ENCODE data around the gene ZFHX3. TPM values are rescaled to one million over a fixed set of nuclear protein-coding genes. Genes with fewer than 3 reads are reported as not detected.
A peak's percentile ranks its signal among the peaks of the same experiment; 100 is the strongest.

Gene ZFHX3
- total RNA-seq, 1 donor from 2014 or later = 3.2 TPM

DNA sequence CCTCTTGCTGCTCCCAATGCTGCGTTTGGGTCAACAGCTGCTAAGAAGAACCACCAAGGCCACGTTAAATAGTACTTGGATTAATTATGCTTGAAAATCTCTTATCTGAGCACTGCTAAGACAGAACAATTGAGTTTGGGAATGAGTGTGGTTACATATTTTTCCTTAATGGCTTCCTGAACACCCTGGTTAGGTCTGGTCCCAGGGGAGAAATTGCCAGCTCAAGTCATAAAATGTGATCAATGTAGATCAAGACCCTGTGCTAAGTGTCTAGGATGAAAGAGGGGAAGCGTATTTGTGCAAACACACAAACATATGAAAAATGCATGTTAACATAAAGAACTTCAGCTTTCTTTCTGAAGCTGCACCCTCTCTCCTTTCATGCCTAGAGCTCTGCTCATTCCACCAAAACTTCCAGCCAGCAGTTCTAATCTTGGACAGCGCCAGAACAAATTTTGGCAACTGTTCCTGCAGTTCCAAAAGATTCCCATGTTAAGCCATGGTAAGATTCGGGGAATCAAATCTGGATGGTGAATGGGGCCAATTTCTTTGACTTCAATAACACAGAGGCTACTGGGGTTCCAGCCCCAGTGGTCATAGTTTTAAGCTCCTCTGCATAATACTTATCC lies 72.0 kb downstream of the ZFHX3 start:
- no peak for DNase-seq (ENCODE audit: low read depth, low spot score)

DNA sequence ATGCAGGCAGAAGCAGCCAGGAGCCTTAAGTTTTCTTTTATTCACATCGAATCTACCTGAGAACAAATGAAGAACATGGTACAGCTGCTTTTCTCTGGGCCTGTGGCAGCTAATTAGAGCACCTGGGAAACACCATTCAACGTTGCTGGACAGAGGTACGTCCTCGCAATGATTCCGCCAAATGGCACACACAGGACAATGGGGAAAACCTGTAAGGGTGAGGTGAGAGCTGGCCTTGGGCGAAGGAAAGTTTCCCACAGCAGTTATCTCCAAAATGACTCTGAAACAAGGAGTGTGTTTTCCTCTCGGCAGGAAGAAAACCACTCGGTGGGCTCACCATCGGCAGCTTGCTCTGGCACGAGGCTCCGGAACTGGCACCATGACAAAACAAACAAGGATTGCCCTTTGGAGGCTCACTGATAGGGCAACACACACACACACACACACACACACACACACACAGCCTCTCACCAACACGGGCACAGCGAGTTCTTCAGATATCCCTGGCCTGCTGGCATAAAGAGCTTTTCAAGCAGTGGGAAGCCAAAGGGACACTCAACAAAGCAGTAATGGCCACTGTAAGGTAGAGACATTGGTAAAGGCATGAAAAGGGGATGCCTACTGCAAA lies 73.7 kb downstream of the ZFHX3 start:
- peak; percentile 75 for DNase-seq (ENCODE audit: low read depth, low spot score)

DNA sequence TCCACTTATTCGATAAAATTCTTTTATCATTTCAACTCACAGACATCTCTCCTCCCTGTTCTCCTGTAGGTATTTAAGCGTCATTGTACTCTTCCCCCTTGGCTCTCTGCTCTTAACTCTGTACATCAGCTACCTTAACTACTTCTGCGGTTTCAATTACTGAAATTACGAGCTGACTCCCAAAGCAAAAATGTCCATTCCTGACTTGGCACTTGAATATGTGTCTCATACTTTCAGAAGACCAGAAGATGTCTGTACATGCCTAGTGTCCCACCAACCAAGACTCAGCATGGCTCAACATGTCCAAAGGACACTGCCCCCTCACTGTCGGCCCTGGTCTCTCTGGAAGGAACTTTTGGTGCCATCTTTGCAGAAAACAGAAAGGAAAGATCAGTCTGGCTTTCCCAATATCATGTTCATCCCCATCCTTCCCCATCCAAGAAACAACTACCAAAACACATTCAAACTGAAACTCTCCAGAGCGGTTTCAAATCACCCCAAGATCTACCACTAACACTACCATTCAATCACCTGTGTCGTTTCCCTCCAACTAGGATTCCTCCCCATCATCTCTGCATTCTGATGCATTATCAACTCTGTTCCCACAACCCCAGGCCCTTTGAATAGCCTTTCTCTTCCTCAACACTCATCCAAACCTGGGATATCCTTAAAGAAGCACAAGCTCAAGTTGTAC lies 74.9 kb downstream of the ZFHX3 start:
- DNase-seq (ENCODE audit: low read depth, low spot score) = no peak

DNA sequence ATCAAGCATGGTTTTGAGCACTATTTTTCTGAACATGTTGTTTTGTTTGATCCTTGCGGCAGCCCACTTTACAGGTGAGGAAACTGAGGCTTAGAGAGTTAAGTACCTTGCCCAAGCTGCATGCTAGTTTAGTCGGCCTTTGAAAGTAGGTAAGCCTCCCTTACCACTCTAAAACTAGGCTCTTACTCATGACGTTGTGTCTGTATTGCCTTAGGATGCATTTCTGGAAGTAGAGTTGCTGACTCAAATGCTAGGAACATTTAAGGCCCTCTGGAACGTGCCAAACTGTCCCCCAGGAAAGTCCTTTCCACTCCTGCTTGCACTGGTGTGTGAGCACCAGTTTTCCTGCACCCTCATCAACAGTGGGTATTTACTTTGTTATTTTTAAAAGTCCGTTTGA lies 76.6 kb downstream of the ZFHX3 start:
- DNase-seq (ENCODE audit: low read depth, low spot score) = no peak

DNA sequence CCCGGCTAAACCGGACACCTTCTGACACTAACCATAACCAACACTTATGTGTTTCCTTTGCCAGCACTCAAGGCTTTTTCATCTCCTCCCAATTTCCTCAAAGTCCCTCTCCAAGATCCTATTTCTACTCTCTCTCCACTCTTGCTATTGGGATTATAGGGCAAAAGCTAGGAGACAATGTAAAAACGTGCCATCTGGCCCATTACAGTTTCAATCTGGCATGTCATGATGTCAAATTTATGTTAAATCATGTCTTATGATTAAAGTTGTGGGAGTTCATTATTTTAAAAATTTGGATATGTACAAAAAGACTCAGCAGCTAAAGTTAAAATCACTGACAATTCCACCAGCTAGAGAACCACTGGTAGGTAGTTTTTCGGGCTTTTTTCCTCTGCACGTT lies 77.3 kb downstream of the ZFHX3 start:
- no peak for DNase-seq (ENCODE audit: low read depth, low spot score)

DNA sequence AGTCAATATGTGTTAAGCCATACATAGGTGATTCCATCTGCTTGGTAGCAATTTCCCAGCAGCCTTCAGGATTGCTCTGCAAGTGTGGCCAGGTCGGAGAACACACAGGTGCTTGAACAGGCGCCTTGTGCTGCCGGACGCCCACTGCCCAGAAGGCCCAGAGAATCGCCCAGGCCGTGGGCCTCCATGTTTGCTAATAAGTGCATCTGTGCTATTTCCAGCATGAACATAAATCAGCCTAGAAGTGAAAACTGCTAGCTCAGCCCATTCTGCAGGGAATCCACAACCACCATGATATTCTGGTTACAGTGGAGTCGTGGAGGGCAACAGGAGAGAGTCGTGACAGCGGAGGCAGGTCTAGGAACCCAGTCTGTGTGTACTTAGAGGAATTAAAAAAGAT lies 78.1 kb downstream of the ZFHX3 start:
- DNase-seq (ENCODE audit: low read depth, low spot score) = no peak

DNA sequence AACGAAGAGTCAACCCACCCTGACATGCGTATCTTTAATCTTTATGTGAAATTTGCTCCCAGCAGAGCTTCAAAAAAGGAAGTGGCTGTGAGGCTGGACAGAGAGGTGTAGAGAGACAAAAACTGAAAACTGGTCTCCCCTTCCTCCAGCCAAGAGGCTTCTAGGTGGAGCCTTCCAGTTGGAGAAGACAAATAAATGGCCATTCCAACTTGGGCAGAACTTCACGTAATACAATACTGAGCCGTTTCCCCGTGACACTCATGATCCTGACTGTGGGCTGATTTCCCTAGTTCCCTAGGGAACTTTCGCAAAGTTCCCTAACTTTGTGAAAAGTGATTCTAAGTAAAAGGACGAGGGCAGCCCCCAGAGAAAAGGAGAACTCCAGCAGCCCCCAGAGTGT lies 78.8 kb downstream of the ZFHX3 start:
- no peak for DNase-seq (ENCODE audit: low read depth, low spot score)

DNA sequence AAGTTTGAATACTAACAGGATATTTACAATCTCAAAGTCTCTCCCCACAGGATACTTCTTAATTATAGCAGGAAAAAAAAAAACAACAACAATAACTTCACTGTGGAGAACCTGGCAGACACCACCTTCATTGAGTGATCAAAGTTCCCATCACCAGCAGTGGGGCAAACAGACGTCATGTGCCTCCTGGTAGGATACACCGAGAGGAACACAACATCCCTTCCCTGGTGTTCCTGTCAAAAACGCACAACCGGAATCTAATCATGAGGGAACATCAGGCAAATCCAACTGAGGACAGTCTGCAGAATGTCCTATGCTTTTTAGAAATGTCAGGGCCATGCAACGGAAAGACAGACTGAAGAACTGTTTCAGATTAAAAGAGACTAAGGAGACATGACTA lies 80.0 kb downstream of the ZFHX3 start:
- DNase-seq (ENCODE audit: low read depth, low spot score) = no peak

DNA sequence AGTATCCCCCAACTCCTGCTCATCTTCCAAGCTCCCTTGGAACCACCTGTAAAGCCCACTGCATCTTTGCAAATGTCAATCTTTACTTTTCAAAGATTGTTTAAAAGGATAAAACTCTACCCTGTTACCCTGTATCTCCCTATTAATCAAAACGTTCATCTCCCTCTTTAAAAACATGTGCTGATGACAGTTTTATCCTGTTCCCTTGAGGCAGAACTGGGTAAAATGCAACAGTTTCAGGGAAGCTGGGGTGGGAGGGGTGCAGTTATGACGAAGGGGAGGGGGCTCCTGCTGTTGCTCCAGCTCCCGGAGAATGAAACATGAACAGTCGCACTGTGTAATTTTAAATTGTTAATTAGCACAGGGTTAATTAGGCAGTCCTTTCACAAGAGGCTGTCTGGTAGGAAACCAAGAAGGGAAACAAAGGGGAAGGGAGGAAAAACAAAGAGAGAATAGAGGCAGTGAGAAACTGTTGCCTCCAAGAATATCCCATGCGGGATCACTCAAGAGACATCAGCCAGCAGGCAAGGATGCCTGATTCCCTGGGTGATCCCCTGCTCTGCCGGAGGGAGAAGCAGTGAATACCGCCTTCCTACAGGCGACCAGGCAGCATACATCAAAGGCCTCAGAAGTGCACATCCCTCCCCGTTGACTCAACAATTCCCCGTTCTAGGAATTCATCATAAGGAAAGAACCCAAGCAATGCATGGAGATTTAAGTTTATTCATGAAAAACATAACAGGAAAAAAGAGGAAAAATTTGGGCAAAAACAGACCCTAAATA lies 84.2 kb downstream of the ZFHX3 start:
- DNase-seq (ENCODE audit: low read depth, low spot score) = no peak

DNA sequence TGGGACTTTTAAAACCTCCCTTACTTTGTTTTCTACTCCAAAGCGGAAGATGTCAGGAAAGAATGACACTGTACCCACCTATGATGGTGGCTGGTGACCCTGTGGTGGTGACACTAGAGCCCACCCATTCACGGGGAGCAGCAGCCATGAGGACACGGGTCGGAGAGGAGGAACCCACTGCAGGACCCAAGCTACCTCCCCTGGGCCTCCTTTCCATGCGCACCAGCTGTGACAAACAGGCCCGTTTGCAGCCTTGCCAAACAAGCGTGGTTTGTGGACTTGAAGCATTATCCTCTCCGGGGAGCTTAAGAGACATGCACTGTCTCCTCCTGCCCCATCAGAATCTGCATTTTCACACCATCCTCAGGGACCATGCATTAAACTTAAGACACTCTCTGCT lies 85.6 kb downstream of the ZFHX3 start:
- no peak for DNase-seq (ENCODE audit: low read depth, low spot score)

DNA sequence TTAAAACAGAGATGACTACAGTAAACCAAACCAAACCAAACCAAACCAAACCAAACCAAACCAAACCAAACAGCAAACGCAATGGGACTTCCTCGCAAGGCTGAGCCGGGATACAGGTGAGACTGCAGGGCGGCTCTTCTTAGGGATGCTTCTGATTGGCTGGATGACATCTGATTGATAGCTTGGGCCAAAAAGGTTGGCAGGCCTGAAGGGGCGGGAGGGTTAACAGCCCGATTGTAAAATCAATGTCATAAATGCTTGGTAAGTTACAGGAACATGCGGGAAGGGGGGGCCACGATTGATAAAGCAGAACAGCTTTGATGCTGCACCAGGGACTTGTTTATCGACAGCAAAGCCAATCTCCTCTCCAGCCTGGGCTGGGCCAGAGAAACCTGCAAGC lies 86.1 kb downstream of the ZFHX3 start:
- no peak for DNase-seq (ENCODE audit: low read depth, low spot score)

DNA sequence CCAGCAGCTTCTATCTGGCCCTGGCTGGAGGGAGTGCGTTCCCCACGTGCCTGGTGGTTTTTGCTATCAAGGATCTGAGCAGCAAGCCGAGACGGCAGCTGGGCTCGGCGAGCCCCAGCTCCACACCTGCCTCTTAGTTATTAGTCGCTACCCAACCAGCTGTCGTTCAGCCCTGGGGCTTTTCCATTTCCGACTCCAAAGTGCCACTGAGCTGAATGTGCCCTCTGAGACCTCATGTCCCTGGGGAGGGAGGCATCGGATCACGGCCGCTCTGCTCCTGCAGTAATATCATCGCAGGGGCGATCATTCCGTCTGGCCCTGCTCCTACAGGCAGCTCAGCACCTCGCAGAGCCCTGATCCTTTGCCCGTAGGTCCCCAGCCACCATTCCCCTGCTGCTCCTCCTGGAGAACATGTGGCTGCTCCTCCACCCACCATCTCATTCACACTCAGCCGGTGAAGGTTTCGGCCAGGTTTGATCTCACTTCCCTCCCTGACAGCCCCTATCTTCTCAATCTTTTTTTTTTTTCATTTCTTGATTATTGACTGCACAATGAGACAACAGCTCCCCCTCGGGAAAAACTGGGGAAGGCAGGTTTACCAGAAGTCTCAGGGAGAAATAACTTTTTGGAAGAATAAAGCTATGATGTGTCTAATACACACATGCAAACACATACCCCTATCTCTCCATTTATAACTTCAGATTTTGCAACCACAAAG lies 86.7 kb downstream of the ZFHX3 start:
- DNase-seq (ENCODE audit: low read depth, low spot score) = no peak

DNA sequence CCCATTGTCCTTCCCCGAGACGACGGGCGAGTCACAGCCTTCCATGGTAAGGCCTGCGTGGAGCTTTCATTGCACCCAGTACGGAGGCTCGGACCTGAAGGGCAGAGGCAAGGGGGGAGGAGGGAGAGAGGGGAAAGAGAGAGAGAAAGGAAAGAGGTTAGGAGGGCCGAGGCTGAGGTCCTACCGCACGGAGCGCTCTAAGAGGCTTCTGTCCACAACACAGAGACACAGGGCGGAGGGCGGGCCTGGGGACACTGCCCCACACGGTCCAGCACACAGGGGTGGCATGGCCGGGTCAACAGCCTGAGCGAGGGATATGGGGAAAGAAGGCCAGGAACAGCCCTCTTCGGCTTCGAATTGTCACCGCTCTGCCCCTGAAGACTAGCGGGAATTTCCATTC lies 87.8 kb downstream of the ZFHX3 start:
- no peak for DNase-seq (ENCODE audit: low read depth, low spot score)

DNA sequence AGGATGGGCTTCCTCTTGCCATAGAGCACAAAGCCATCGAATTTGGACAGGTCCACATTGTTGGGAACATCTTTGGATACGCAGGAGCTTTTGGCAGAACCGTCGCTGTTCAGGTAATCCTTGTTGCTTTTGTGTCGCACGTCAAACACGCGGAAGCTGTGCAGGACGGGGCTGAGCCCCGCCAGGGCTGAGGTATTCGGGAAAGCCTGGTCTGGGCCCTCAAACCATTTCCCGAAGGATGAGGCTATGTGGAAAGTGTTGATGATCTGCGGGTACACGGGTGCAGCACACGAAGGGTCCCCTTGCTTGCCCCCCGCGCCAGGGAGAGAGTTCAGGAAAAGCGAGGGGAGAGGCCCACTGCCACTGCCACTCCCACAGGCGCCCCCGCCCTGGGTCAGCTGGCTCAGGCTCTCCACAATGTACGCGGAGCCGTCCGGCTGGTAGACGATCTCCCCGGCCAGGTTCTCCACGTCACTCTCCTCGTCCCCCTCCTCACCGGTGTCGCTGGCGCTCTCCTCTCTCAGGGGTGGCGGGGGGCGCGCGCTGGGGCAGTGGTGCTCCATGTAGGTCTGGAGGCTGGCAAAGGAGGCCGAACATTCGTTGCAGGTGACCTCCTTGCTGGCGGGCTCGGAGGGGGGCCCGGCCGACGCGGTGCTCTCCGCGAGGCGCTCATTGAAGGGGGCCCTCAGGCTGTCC lies 88.5 kb downstream of the ZFHX3 start:
- no peak for DNase-seq (ENCODE audit: low read depth, low spot score)

DNA sequence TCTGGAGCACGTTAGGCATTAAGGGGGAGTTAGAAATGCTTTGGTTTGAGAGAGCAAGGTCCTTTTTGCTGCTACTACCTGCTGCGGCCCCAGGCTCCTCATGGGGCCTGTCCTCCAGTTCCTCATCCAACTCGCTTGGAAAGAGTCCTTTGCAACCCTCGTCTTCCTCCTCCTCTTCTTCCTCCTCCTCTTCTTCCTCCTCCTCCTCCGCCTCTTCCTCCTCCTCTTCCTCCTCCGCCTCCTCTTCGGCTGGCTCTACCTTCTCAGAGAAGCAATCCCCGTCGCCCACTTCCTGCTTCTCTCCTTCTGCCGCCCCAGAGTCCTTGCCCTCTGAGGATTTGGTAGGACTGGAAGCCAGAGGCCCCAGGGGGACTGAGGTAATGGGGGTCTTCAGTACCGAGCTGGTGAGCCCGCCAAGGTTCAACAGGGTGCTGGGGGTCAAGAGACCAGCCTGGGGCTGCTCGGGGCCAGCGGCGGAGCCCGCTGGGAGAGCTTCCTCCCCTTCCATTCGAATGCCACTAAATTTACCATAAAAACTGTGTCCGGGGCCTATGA lies 89.3 kb downstream of the ZFHX3 start:
- DNase-seq (ENCODE audit: low read depth, low spot score) = no peak

DNA sequence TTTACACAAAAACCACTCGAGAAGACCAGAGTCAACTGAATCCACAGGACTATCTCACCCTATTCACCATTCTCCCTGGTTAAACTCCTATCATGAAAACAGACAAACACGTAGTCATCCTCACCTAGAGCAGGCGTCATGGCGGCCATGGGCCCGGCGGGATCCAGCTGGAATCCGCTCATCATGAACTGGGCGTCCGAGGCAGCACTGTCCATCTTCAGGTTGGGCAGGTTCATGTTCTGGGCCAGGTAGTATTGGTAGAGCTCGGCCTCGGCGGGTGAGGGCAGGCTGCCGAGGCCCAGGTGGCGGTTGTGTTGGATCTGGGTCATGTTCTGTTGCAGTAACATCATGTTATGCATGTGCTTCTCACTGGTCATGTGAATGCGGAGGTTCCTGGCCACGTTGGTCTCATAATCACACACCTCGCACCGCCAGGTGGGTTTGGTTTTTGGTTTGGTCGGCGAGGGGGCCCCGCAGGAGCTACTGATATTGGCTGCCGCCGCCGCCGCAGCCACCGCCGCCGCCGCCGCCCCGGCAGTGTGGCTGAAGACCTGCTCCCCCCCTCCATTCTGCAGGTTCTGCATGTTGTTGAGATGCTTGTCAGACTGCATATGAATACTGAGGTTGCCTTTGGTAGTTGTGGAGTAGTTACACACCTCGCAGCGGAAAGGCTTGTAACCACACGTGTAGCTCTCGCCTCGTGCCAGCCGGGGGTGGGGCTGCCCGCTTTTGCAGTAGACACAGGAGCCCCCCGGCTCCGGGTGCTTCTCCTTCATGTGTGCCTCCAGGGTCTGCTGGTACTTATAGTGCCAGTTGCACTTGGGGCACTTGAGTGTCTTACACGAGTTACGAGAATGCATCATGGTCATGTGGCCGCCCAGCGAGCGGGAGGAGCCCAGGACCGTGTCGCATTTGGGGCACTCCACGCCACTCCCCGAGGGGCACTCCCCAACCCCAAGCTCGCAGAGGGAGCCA lies 90.3 kb downstream of the ZFHX3 start:
- DNase-seq (ENCODE audit: low read depth, low spot score) = no peak

DNA sequence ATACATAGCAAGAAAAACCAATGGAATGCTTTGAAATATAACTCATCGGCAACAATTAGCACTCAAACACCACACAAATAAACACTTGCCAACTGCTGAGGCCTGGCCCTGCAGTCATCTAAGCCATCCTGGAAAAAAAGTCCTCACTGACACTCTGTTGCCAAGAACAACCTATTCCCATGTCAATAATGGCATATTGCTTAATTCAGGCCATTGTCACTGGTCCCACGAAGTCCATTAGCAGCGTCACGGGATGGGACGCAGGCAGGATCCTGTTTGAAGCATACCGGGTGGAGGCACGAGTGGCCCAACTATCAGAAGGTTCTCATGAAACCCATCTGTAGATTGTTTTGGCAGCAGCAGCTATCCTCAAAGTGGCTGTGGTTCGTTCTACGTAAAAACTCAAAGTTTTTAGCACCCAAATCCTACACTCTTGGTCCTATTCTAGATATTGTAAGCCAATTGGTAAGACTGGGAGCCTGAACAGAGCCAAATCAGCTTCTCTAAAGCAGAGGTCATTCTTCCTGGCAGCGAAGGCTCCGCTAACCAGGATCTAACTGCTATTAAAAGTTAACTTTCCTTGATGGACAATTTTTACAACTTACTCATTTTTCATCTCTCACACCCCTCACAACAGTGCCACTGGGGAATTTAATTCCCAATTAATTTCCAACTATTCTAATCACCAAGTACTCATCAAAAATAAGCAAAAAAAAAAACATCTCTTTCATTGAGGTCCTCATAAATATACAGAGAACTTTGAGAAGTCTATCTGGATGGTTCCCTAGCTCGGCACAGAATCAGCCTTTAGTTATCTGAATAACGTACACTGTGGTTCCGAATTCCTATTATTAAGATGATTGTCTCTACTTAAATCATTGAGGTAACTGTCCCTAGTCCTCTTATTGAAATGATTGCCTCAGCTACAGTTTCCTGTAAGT lies 91.5 kb downstream of the ZFHX3 start:
- no peak for DNase-seq (ENCODE audit: low read depth, low spot score)

DNA sequence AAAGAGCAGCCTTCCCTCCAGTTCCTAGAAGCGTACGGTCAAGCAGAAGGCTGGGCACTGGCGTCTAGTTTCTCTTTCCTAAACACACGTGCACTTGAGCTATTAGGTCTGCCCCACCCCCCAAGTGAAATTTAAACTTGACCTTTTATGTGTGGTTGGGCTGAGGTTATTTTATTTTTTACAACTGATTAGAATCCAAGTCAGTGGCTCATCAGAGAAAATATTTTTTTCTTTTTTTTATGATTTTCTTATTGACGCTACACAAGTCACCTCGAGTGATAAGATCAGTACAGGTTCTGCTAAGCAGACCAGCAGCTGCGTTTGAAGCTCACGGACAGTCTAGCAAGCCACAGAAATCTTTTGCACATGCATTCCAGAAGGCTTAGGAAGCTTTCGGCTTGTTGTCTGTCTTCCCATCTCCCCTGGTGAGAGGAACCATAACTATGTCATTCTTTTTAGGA lies 95.1 kb downstream of the ZFHX3 start:
- DNase-seq (ENCODE audit: low read depth, low spot score) = no peak

All from pulmonary artery endothelial cell (primary cell).